ENCODE results near the gene ABCF3. TPM values are rescaled to one million over a fixed set of nuclear protein-coding genes. Genes with fewer than 3 reads are reported as not detected.

ABCF3 gene, protein sequence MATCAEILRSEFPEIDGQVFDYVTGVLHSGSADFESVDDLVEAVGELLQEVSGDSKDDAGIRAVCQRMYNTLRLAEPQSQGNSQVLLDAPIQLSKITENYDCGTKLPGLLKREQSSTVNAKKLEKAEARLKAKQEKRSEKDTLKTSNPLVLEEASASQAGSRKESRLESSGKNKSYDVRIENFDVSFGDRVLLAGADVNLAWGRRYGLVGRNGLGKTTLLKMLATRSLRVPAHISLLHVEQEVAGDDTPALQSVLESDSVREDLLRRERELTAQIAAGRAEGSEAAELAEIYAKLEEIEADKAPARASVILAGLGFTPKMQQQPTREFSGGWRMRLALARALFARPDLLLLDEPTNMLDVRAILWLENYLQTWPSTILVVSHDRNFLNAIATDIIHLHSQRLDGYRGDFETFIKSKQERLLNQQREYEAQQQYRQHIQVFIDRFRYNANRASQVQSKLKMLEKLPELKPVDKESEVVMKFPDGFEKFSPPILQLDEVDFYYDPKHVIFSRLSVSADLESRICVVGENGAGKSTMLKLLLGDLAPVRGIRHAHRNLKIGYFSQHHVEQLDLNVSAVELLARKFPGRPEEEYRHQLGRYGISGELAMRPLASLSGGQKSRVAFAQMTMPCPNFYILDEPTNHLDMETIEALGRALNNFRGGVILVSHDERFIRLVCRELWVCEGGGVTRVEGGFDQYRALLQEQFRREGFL
- total RNA-seq: 94.0 TPM

- TF ChIP-seq POLR2AphosphoS5 (IDR thresholded peaks at IDR 0.05; ENCODE audit: insufficient read depth in 1 of 2, low read depth in 1 of 2) (peak; percentile 1 to 92), POLR2A (IDR thresholded peaks at IDR 0.05) (peak in 1 of 2 donors; percentile 72)
- TF ChIP-seq, protein P1, sequence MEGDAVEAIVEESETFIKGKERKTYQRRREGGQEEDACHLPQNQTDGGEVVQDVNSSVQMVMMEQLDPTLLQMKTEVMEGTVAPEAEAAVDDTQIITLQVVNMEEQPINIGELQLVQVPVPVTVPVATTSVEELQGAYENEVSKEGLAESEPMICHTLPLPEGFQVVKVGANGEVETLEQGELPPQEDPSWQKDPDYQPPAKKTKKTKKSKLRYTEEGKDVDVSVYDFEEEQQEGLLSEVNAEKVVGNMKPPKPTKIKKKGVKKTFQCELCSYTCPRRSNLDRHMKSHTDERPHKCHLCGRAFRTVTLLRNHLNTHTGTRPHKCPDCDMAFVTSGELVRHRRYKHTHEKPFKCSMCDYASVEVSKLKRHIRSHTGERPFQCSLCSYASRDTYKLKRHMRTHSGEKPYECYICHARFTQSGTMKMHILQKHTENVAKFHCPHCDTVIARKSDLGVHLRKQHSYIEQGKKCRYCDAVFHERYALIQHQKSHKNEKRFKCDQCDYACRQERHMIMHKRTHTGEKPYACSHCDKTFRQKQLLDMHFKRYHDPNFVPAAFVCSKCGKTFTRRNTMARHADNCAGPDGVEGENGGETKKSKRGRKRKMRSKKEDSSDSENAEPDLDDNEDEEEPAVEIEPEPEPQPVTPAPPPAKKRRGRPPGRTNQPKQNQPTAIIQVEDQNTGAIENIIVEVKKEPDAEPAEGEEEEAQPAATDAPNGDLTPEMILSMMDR (IDR thresholded peaks at IDR 0.05): no peak
- intact Hi-C loops (cut with DNase I): loop anchor here (5.0 to 10.0 kb wide), 2 partner anchors 49 to 148 kb away; partner anchors contain the start of genes EIF2B5 and FAM131A
- peak in 1 of 2 donors; percentile 90 for DNase-seq (ENCODE audit: extremely low spot score in 2 of 2)
Observed at GRCh38 chr3:184186184-184186901, at the start of gene ABCF3. TSS of gene ABCF3 (plus strand) at chr3:184186199. CDS start at chr3:184186208, 9 bp downstream.

DNA sequence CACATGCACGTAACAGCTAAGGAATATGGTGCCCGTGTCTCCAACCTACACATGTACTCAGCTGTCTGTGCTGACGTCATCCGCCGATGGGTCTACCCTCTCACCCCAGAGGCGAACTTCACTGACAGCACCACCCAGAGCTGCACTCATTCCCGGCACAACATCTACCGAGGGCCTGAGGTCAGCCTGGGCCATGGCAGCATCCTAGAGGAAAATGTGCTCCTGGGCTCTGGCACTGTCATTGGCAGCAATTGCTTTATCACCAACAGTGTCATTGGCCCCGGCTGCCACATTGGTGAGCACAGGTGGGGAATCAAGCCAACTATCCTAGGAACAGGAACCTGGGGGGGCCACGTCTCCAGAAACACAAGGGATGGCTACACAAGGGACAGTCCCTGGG lies 45.6 kb upstream of the ABCF3 start:
- H3K9me3 ChIP-seq: no peaks in the 10 kb centered on the region
- H3K4me1 ChIP-seq: peaks cover 31% of the 10 kb centered on the region
- intact Hi-C loops (cut with DNase I): no loop called here
- no peak for DNase-seq (ENCODE audit: extremely low spot score in 2 of 2)
- H3K4me3 ChIP-seq: no peak overlapping the region
- no peaks in the 10 kb centered on the region for H3K27me3 ChIP-seq
- no peak overlapping the region for H3K27ac ChIP-seq
- TF ChIP-seq POLR2A (IDR thresholded peaks at IDR 0.05) (no peak), POLR2AphosphoS5 (IDR thresholded peaks at IDR 0.05; ENCODE audit: insufficient read depth in 1 of 2, low read depth in 1 of 2) (no peak)
- TF ChIP-seq, protein P1 (IDR thresholded peaks at IDR 0.05): no peak
- peaks cover 6 to 61% of the 10 kb centered on the region in 2 donors for H3K36me3 ChIP-seq

More at GRCh38 chr3:184186184-184186901, at the start of gene ABCF3:
- Histone ChIP-seq H3K27me3 (no peaks in the 10 kb centered on the region), H3K9me3 (no peaks in the 10 kb centered on the region), H3K36me3 (peaks cover 0 to 58% of the 10 kb centered on the region in 2 donors), H3K4me3 (peak within 1 kb of the TSS; percentile 97 to 98), H3K27ac (peak within 1 kb of the TSS; percentile 74), H3K4me1 (peaks cover 33% of the 10 kb centered on the region)

DNA sequence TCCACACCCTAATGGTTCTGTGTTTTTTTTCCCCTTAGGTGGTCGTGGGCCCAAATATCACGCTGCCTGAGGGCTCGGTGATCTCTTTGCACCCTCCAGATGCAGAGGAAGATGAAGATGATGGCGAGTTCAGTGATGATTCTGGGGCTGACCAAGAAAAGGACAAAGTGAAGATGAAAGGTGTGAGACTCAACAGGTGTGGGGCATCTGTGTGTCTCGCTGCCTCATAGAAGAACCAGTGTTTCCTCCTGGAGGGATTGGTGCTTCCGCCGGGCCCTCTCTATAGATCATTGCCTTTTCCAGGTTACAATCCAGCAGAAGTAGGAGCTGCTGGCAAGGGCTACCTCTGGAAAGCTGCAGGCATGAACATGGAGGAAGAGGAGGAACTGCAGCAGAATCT lies 43.8 kb upstream of the ABCF3 start:
- TF ChIP-seq, protein P1 (IDR thresholded peaks at IDR 0.05): no peak
- TF ChIP-seq POLR2AphosphoS5 (IDR thresholded peaks at IDR 0.05; ENCODE audit: insufficient read depth in 1 of 2, low read depth in 1 of 2) (no peak), POLR2A (IDR thresholded peaks at IDR 0.05) (no peak)
- intact Hi-C loops (cut with DNase I): no loop called here
- Histone ChIP-seq H3K4me1 (peaks cover 18% of the 10 kb centered on the region), H3K9me3 (no peaks in the 10 kb centered on the region), H3K27ac (no peak overlapping the region), H3K36me3 (peaks cover 6 to 75% of the 10 kb centered on the region in 2 donors), H3K4me3 (no peak overlapping the region), H3K27me3 (no peaks in the 10 kb centered on the region)
- no peak for DNase-seq (ENCODE audit: extremely low spot score in 2 of 2)

DNA sequence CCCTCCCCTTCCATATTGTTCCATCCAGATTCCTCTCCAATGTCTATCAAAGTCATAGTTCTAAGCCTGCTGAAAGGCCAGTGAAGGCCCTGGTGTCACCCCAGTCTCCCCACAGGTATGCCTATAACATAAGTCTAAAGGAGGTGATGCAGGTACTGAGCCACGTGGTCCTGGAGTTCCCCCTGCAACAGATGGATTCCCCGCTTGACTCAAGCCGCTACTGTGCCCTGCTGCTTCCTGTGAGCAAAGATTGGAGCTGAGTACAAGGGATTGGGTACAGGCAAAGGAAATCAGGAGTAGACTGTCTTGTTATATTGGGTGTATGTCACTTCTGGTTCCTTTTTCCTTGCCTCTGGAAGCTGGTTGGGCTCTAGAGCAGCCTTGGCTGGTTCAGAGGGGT lies 42.7 kb upstream of the ABCF3 start:
- no peak for DNase-seq (ENCODE audit: extremely low spot score in 2 of 2)
- TF ChIP-seq, protein P1 (IDR thresholded peaks at IDR 0.05): no peak
- TF ChIP-seq POLR2AphosphoS5 (IDR thresholded peaks at IDR 0.05; ENCODE audit: insufficient read depth in 1 of 2, low read depth in 1 of 2) (no peak), POLR2A (IDR thresholded peaks at IDR 0.05) (no peak)
- H3K36me3 ChIP-seq: peaks cover 6 to 75% of the 10 kb centered on the region in 2 donors
- intact Hi-C loops (cut with DNase I): no loop called here
- no peaks in the 10 kb centered on the region for H3K9me3 ChIP-seq
- no peak overlapping the region for H3K27ac ChIP-seq
- H3K4me3 ChIP-seq: no peak overlapping the region
- no peaks in the 10 kb centered on the region for H3K27me3 ChIP-seq
- H3K4me1 ChIP-seq: peaks cover 10% of the 10 kb centered on the region

All from vagina (tissue), 2 donors.